HG02885 (cell line): ENCODE results near the gene CAMSAP1.

Experiments used
- ATAC-seq: cut with Tn5 transposase; IDR thresholded peaks from one replicate; pipeline ENCODE4 v1.9.1; 2021; ENCODE audit warnings: mild to moderate bottlenecking; ENCODE audit not compliant: unreplicated experiment, poor library complexity

The CAMSAP1 gene

GRCh38 chr9:135820661-135821060 lies 86.7 kb downstream of the CAMSAP1 start:
- no peak for ATAC-seq

GRCh38 chr9:135819905-135820304 lies 87.4 kb downstream of the CAMSAP1 start:
- no peak for ATAC-seq

GRCh38 chr9:135818718-135819475 lies 88.4 kb downstream of the CAMSAP1 start:
- no peak for ATAC-seq

GRCh38 chr9:135817951-135818717 lies 89.2 kb downstream of the CAMSAP1 start:
- ATAC-seq = no peak

- ATAC-seq = no peak
These were observed 90.7 kb downstream of the CAMSAP1 start for GRCh38 chr9:135816651-135816970.

- ATAC-seq = no peak
These were observed 91.3 kb downstream of the CAMSAP1 start for GRCh38 chr9:135815830-135816650.

- no peak for ATAC-seq
These were observed 91.9 kb downstream of the CAMSAP1 start for GRCh38 chr9:135815413-135815812.

GRCh38 chr9:135814421-135815095 lies 92.8 kb downstream of the CAMSAP1 start:
- no peak for ATAC-seq

- ATAC-seq = no peak
These were observed 93.6 kb downstream of the CAMSAP1 start for GRCh38 chr9:135813671-135814290.

GRCh38 chr9:135812961-135813360 lies 94.4 kb downstream of the CAMSAP1 start:
- ATAC-seq = no peak

GRCh38 chr9:135811801-135812200 lies 95.5 kb downstream of the CAMSAP1 start:
- no peak for ATAC-seq

GRCh38 chr9:135810806-135811575 lies 96.4 kb downstream of the CAMSAP1 start:
- ATAC-seq = no peak

- ATAC-seq = no peak
These were observed 98.2 kb downstream of the CAMSAP1 start for GRCh38 chr9:135809166-135809565.

- no peak for ATAC-seq
These were observed 101.8 kb downstream of the CAMSAP1 start for GRCh38 chr9:135805422-135806022.

- ATAC-seq = no peak
These were observed 102.5 kb downstream of the CAMSAP1 start for GRCh38 chr9:135804581-135805421.

- ATAC-seq = no peak
These were observed 103.9 kb downstream of the CAMSAP1 start for GRCh38 chr9:135803441-135803840.

- no peak for ATAC-seq
These were observed 104.4 kb downstream of the CAMSAP1 start for GRCh38 chr9:135802876-135803419.

GRCh38 chr9:135801070-135801469 lies 106.3 kb downstream of the CAMSAP1 start:
- ATAC-seq = no peak
